Panc1 (cell line): ENCODE results near the gene PDLIM3. TPM values are rescaled to one million over a fixed set of nuclear protein-coding genes. Genes with fewer than 3 reads are reported as not detected.

Source experiments
- ATAC-seq: fragments of 200-7000 bp; cut with Tn5 transposase; 2 replicates; pipeline ENCODE4 v1.9.1; 2020; ENCODE audit warnings: mild to moderate bottlenecking, moderate library complexity
- BruUV-seq: library from RNA; stranded (reverse); fragments of 400-500 nt; replicated peaks from 2 replicates; lab custom pipeline; 2021; lab: Mats Ljungman, UMichigan
- CTCF ChIA-PET: fragments of 300-600 bp; sonication (Branson Sonifier 250); formaldehyde crosslinking; loops from one replicate; lab custom pipeline; 2022; ENCODE audit warnings: antibody characterized with exemption; lab: Charles Lee
- POLR2A ChIA-PET: fragments of 300-600 bp; sonication (Branson Sonifier 250); formaldehyde crosslinking; loops from one replicate; lab custom pipeline; 2022; ENCODE audit warnings: antibody characterized with exemption; lab: Charles Lee
- DNase-seq: peaks from one replicate; pipeline ENCODE4 v3.0.0-alpha.2; 2010; ENCODE audit warnings: low read depth, low spot score
- H3K27ac ChIP-seq: 2 replicates; pipeline ENCODE4 v1.5.1; 2011; ENCODE audit warnings: mild to moderate bottlenecking, low read length, inconsistent platforms
- H3K27me3 ChIP-seq: fragments of 200-500 bp; sonication (Bioruptor generic); 2 replicates; pipeline ENCODE4 v1.6.0; 2014; ENCODE audit warnings: low read length, inconsistent platforms; ENCODE audit not compliant: control insufficient read depth, insufficient read depth
- H3K36me3 ChIP-seq: fragments of 200-500 bp; sonication (Bioruptor generic); 2 replicates; pipeline ENCODE4 v1.5.1; 2014; ENCODE audit warnings: inconsistent platforms, mild to moderate bottlenecking, low read length, moderate library complexity; ENCODE audit not compliant: control insufficient read depth, insufficient read depth
- H3K4me1 ChIP-seq: 2 replicates; pipeline ENCODE4 v1.5.1; 2011; ENCODE audit warnings: inconsistent platforms, mild to moderate bottlenecking, low read length, moderate library complexity; ENCODE audit not compliant: control insufficient read depth, insufficient read depth
- H3K4me3 ChIP-seq, 2 experiments: 2 replicates each; pipeline ENCODE4 v1.5.1; 2011 to 2012; ENCODE audit warnings: low read depth in 2 of 2, low read length in 2 of 2, mild to moderate bottlenecking in 2 of 2, inconsistent platforms in 1 of 2, moderate library complexity in 1 of 2
- H3K9me3 ChIP-seq: fragments of 200-500 bp; sonication (Bioruptor generic); 2 replicates; pipeline ENCODE4 v1.5.1; 2014; ENCODE audit warnings: low read depth, mild to moderate bottlenecking, inconsistent platforms, low read length, moderate library complexity; ENCODE audit not compliant: control insufficient read depth, insufficient read depth
- POLR2AphosphoS5 ChIP-seq: IDR thresholded peaks from 2 replicates; pipeline ENCODE4 v1.6.1; 2012; ENCODE audit warnings: mild to moderate bottlenecking, low read depth, low read length, moderate library complexity
- REST ChIP-seq, 2 experiments: IDR thresholded peaks; 2 replicates each; pipeline ENCODE4 v1.6.1; 2011 to 2012; ENCODE audit warnings: low read depth in 2 of 2, control low read depth in 1 of 2, low read length in 1 of 2, mild to moderate bottlenecking in 1 of 2, moderate library complexity in 1 of 2; ENCODE audit not compliant: insufficient read depth in 1 of 2
- SIN3A ChIP-seq: IDR thresholded peaks from 2 replicates; pipeline ENCODE4 v1.6.1; 2012; ENCODE audit warnings: low read depth, mild to moderate bottlenecking, low read length, moderate library complexity, borderline replicate concordance; ENCODE audit not compliant: insufficient read depth
- TCF7L2 ChIP-seq: IDR thresholded peaks from 2 replicates; pipeline ENCODE4 v1.6.1; 2011; ENCODE audit warnings: mild to moderate bottlenecking, low read depth, low read length, inconsistent platforms
- in situ Hi-C: cut with HindIII; loops from 2 replicates; pipeline ENCODE4 v1.10.0; 2016; ENCODE audit warnings: low sequenced_read_pairs, low pct_unique_long_range_greater_than_20kb
- intact Hi-C: fragments of 100-400 bp; cut with micrococcal nuclease; formaldehyde crosslinking; loops from one replicate; pipeline ENCODE4 v1.10.0; 2022; ENCODE audit not compliant: unreplicated experiment
- total RNA-seq: library from RNA; stranded (reverse); gene quantifications from one replicate; pipeline ENCODE4 v1.2.1, GENCODE V29; 2021; ENCODE audit not compliant: unreplicated experiment
- TF ChIP-seq, protein P1 (sequence below): fragments of 450-650 bp; IDR thresholded peaks from 2 replicates; pipeline ENCODE4 v1.5.1; 2017; ENCODE audit warnings: mild to moderate bottlenecking

Gene PDLIM3
- total RNA-seq, 1 experiment from 2014 or later = 0.10 TPM

DNA sequence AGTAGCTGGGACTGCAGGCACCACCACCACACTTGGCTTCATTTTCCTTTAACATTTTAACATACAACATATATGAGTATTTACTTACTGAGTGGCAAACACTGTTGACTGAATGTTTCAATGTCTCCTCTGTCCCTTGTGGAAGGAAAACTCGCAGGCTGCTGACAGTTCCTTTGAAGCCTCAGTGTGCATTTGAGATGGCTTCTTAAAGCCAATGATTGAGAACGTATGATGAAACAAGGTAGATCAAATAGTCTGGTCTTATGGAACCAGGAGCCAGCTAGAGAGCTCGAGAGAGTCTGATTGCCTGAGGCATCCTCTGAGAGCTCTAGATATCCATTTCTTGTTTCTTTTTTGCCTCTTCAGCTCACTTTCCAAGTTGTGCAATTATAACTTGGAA is 43.0 kb upstream of the PDLIM3 start:
- DNase-seq (no peak), ATAC-seq (no peak)
- BruUV-seq = no TSS peak
- Histone ChIP-seq H3K4me3 (no peak overlapping the region), H3K9me3 (no peaks in the 10 kb centered on the region), H3K36me3 (no peaks in the 10 kb centered on the region), H3K27ac (no peak overlapping the region), H3K4me1 (peaks cover 6% of the 10 kb centered on the region; the same call in 1 of the 2 replicates), H3K27me3 (no peaks in the 10 kb centered on the region)
- in situ Hi-C loops (no loop called here), intact Hi-C loops (no loop called here)
- TF ChIP-seq TCF7L2 = no peak
- TF ChIP-seq REST (IDR thresholded peaks at IDR 0.05; ENCODE audit: insufficient read depth in 1 of 2, low read depth in 2 of 2, low read length in 1 of 2) = no peak
- POLR2A ChIA-PET = interaction anchor here (0.6 kb wide), 1 partner anchor 18 kb away, joined by 8 read pairs; no protein-coding TSS in a partner anchor
- CTCF ChIA-PET = no interaction called here

- in situ Hi-C loops = no loop called here
- H3K27ac ChIP-seq = no peak overlapping the region
- CTCF ChIA-PET = no interaction called here
Measured at GRCh38 chr4:185576962-185577950, 41.9 kb upstream of the PDLIM3 start.

More at GRCh38 chr4:185576962-185577950, 41.9 kb upstream of the PDLIM3 start:
- BruUV-seq = no TSS peak
- Histone ChIP-seq H3K9me3 (no peaks in the 10 kb centered on the region), H3K4me1 (peaks cover 7% of the 10 kb centered on the region; the same call in 1 of the 2 replicates), H3K27me3 (no peaks in the 10 kb centered on the region), H3K4me3 (no peak overlapping the region), H3K36me3 (no peaks in the 10 kb centered on the region)
- DNase-seq = no peak
- TF ChIP-seq REST (IDR thresholded peaks at IDR 0.05; ENCODE audit: insufficient read depth in 1 of 2, low read depth in 2 of 2, low read length in 1 of 2) (no peak), POLR2AphosphoS5 (no peak), SIN3A (no peak), TCF7L2 (no peak)
- TF ChIP-seq, protein P1, sequence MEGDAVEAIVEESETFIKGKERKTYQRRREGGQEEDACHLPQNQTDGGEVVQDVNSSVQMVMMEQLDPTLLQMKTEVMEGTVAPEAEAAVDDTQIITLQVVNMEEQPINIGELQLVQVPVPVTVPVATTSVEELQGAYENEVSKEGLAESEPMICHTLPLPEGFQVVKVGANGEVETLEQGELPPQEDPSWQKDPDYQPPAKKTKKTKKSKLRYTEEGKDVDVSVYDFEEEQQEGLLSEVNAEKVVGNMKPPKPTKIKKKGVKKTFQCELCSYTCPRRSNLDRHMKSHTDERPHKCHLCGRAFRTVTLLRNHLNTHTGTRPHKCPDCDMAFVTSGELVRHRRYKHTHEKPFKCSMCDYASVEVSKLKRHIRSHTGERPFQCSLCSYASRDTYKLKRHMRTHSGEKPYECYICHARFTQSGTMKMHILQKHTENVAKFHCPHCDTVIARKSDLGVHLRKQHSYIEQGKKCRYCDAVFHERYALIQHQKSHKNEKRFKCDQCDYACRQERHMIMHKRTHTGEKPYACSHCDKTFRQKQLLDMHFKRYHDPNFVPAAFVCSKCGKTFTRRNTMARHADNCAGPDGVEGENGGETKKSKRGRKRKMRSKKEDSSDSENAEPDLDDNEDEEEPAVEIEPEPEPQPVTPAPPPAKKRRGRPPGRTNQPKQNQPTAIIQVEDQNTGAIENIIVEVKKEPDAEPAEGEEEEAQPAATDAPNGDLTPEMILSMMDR = no peak
- no peak for ATAC-seq
- POLR2A ChIA-PET = no interaction called here
- intact Hi-C loops = no loop called here
